HepG2 (cell line): Measurements from ENCODE around the gene KHK. TPM values are rescaled to one million over a fixed set of nuclear protein-coding genes. Genes with fewer than 3 reads are reported as not detected.
A peak's percentile ranks its signal among the peaks of the same experiment; 100 is the strongest.

ENCODE experiments used
- EP300 ChIP-seq, 3 experiments: sonication (generic) in 1 of 3; formaldehyde crosslinking in 1 of 3; IDR thresholded peaks; 2 replicates each; pipeline versions ENCODE4 v1.5.1 to v1.6.1; 2011 to 2020; ENCODE audit warnings: low read depth in 2 of 3, low read length in 2 of 3, borderline replicate concordance in 1 of 3, improper control_type of control experiment in 1 of 3, mild to moderate bottlenecking in 1 of 3, missing genetic modification reagents in 1 of 3, moderate library complexity in 1 of 3
- GFI1 ChIP-seq: sonication (generic); formaldehyde crosslinking; IDR thresholded peaks from 2 replicates; pipeline ENCODE4 v1.5.0; 2020; ENCODE audit warnings: missing genetic modification reagents, mild to moderate bottlenecking, borderline replicate concordance
- LCORL ChIP-seq, 2 experiments: fragments of 450-650 bp in 1 of 2; sonication (generic) in 1 of 2; formaldehyde crosslinking in 1 of 2; IDR thresholded peaks; 2 replicates each; pipeline versions ENCODE4 v1.5.0 to v1.6.1; 2017 to 2020; ENCODE audit warnings: antibody characterized with exemption in 1 of 2, missing genetic modification reagents in 1 of 2
- PCBP2 ChIP-seq: fragments of 200-400 bp; formaldehyde crosslinking; optimal IDR thresholded peaks from 2 replicates; pipeline ENCODE3; 2018; ENCODE audit warnings: low read length, low read depth; ENCODE audit not compliant: poor library complexity, severe bottlenecking
- PLSCR1 ChIP-seq: sonication (generic); formaldehyde crosslinking; IDR thresholded peaks from 2 replicates; pipeline ENCODE4 v1.5.0; 2020; ENCODE audit warnings: missing genetic modification reagents, mild to moderate bottlenecking, borderline replicate concordance
- SMAD9 ChIP-seq: sonication (generic); formaldehyde crosslinking; IDR thresholded peaks from 2 replicates; pipeline ENCODE4 v1.5.1; 2020; ENCODE audit warnings: mild to moderate bottlenecking, missing genetic modification reagents
- SNAPC5 ChIP-seq: sonication (generic); formaldehyde crosslinking; IDR thresholded peaks from 2 replicates; pipeline ENCODE4 v1.8.1; 2023; ENCODE audit warnings: mild to moderate bottlenecking, missing genetic modification reagents, borderline replicate concordance
- TIGD3 ChIP-seq: sonication (generic); formaldehyde crosslinking; IDR thresholded peaks from 2 replicates; pipeline ENCODE4 v1.5.1; 2020; ENCODE audit warnings: mild to moderate bottlenecking, missing genetic modification reagents, borderline replicate concordance
- ZHX1 ChIP-seq: sonication (generic); formaldehyde crosslinking; IDR thresholded peaks from 2 replicates; pipeline ENCODE4 v1.8.1; 2022; ENCODE audit warnings: low read depth, mild to moderate bottlenecking, missing genetic modification reagents
- ZNF251 ChIP-seq: sonication (generic); formaldehyde crosslinking; IDR thresholded peaks from 2 replicates; pipeline ENCODE4 v1.9.0; 2021; ENCODE audit warnings: mild to moderate bottlenecking, missing genetic modification reagents
- ZNF292 ChIP-seq: sonication (generic); formaldehyde crosslinking; IDR thresholded peaks from 2 replicates; pipeline ENCODE4 v1.8.1; 2022; ENCODE audit warnings: mild to moderate bottlenecking, low read depth, missing genetic modification reagents, borderline replicate concordance
- ZNF382 ChIP-seq: sonication (generic); formaldehyde crosslinking; IDR thresholded peaks from 2 replicates; pipeline ENCODE4 v1.5.0; 2020; ENCODE audit warnings: missing genetic modification reagents, mild to moderate bottlenecking, borderline replicate concordance
- ZNF589 ChIP-seq: sonication (generic); formaldehyde crosslinking; conservative IDR thresholded peaks from 2 replicates; pipeline ENCODE4 v1.8.0; 2022; ENCODE audit warnings: mild to moderate bottlenecking, moderate library complexity, missing genetic modification reagents
- ZNF646 ChIP-seq: sonication (generic); formaldehyde crosslinking; IDR thresholded peaks from 2 replicates; pipeline ENCODE4 v1.9.0; 2021; ENCODE audit warnings: mild to moderate bottlenecking, missing genetic modification reagents
- polyA plus RNA-seq, 8 experiments: library from polyadenylated mRNA; depleted of rRNA in 3 of 8; stranded (reverse) in 7 of 8; unstranded in 1 of 8; fragments of >200 nt; fragmentation: Illumina TruSeq in 4 of 8; extraction: Trizol in 4 of 8; gene quantifications; 2 replicates each; pipeline versions ENCODE4 v1.2.1 to v1.2.3, GENCODE V29; 2011 to 2016; ENCODE audit warnings: low read depth in 4 of 8, missing spikeins in 1 of 8, mixed read lengths in 1 of 8; ENCODE audit not compliant: insufficient read depth in 1 of 8
- total RNA-seq, 5 experiments: library from RNA; depleted of rRNA; stranded (reverse); fragments of >200 nt; fragmentation: Illumina TruSeq; extraction: Trizol; gene quantifications; 2 replicates each; pipeline ENCODE4 v1.2.3, GENCODE V29; 2016; ENCODE audit warnings: low read depth in 1 of 5

Gene KHK
- total and polyA plus RNA-seq, 2 of the 13 experiments (the other 11 are each of a cell fraction or from before 2014, with no cell fraction given): 40.9 to 99.2 TPM

- TF ChIP-seq TIGD3 (CRISPR knock-in tag) (0 out of 2 replicates have a peak, but pooled peaks have one; percentile 53), PCBP2 (no peak), ZNF292 (CRISPR knock-in tag) (peak; percentile 49; the same call in 1 of the 2 replicates), ZNF382 (CRISPR knock-in tag) (no peak), EP300 (IDR thresholded peaks at IDR 0.05; ENCODE audit: low read depth in 2 of 2, low read length in 2 of 2) (no peak), EP300 (CRISPR knock-in tag; IDR thresholded peaks at IDR 0.05; ENCODE audit: borderline replicate concordance) (no peak), SMAD9 (CRISPR knock-in tag) (no peak), PLSCR1 (no peak), ZNF251 (CRISPR knock-in tag) (no peak), ZHX1 (CRISPR knock-in tag) (no peak), ZNF646 (no peak), SNAPC5 (CRISPR knock-in tag) (no peak), ZNF589 (CRISPR knock-in tag) (no peak), LCORL (IDR thresholded peaks at IDR 0.05) (no peak), LCORL (CRISPR knock-in tag; IDR thresholded peaks at IDR 0.05) (peak; percentile 32; the same call in 1 of the 2 replicates), GFI1 (no peak)
Observed at GRCh38 chr2:27085062-27085672, 1.4 kb upstream of the KHK start (continued).
